Left lobe of liver (tissue), 2 donors: ENCODE data around the gene OSBPL6. TPM values are rescaled to one million over a fixed set of nuclear protein-coding genes. Genes with fewer than 3 reads are reported as not detected.
"Not testable (repeated sequence)": the region's sequence is repeated elsewhere in the genome, so short reads cannot be mapped to it uniquely, and the experiment has no call there.

Source experiments
- ATAC-seq: fragments of 200-7000 bp; cut with Tn5 transposase; one replicate; pipeline ENCODE4 v1.9.1; 2020; ENCODE audit warnings: mild to moderate bottlenecking, moderate library complexity
- DNase-seq: peaks from one replicate; pipeline ENCODE4 v3.0.0-alpha.2; 2020; ENCODE audit warnings: low spot score
- total RNA-seq: library from RNA; stranded (reverse); gene quantifications from one replicate; pipeline ENCODE4 v1.2.1, GENCODE V29; 2021
- donor health status: DM: no; HTN: no; CAD: no; lungs with moderate emphysema.
- donor health status: DM: no; HTN: yes; CAD: no.

The OSBPL6 gene
- total RNA-seq: 1.8 TPM

DNA sequence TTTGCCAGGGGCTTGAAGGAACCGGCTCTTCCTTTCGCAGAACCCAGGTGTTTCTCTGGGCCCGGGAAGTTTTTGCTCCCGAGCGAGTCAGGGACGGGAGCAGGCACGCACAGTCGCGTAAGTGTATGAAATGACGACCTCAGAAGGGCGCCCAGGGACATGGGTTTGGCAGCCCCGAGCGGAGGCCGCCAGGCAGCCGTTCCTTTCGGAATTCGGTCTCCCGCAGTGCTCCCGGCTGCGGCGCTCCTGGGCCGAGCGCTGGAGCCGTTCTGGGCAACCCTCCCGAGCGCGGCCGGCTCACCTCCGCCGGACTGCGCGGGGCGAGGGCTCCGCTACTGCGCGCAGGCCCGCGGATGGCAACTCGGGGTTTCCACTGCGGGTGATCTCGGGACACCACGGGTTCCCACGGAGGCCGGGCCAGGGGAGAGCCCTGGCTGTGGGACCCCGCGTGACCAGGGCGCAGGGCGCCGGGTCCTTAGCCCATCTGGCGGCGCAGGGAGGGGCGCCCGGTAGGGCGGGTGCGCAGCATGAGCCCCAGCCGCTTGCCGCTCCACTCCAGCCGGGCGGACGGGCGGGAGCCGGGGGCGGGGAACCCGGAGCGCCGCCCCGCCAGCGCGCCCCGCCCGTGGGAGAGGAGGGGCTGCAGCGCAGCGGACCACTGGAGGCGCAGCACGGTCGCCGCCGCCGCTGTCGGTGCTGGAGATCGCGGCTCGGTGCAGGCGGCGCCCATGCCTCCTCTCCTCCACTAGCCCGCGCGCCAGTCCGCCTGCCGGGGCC is at the start of gene OSBPL6:
TSS of gene OSBPL6 (plus strand) at position 690 of the 777 bp plus-strand sequence. CDS start 111,673 bp downstream, outside the sequence.
- ATAC-seq: peak; percentile 92

DNA sequence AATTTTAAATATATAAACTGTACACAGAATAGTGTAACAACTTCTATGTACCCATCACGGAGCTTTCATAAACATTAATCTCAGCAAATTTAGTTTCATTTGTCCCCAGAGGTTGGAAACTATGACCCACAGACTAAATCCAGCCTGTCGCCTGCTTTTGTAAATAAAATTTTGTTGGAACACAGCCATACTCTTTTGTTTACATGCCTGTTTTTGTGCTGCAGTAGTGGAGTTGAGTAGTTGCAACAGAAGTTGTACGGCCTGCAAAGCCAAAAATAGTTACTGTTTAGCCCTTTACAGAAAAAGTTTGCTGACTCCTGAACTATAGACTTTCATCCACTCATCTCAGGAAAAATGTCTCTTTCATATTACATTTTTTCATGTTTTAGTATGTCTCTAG is 42.3 kb upstream of the OSBPL6 start:
- DNase-seq (peak; percentile 56), ATAC-seq (peak; percentile 90)

More for the DNA sequence above, at the start of gene OSBPL6:
- peak; percentile 91 for DNase-seq

DNA sequence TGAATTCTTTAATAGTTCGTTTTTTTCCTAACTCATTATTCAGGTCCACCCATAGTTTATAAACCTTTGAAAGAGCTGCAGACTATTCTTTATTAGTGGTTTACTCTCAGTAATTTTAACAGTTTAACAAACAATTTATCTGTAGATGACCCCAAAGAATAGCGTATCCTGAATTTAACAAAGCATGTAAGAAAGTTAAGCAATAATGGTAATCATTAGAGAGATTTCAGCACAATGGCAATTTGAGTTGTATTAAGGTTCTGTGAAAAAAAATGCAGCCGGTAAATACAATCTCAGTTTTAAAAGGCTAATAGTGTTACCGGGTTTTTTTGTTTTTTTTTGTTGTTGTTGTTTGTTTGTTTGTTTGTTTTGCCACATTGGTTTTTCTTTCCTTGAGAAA is 41.8 kb upstream of the OSBPL6 start:
- DNase-seq (no peak), ATAC-seq (peak; percentile 25)

DNA sequence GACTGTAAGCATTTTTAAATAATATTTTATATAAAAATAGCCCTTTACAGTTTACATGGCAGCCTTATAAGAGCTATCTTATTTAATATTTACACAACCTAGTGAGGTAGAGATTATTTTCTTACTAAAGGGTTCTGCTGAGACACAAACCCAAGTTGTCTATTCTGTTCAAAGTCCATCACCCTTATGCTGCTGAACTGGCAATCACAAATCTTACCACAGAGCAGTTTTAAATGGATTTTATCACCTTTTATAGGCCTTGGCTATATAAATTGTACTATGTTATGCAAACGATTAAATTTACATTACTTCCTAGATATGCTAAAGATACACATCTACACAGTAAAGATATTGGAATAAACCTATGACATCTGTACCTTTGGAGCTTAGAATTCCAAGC is 41.3 kb upstream of the OSBPL6 start:
- DNase-seq: no peak
- ATAC-seq: peak; percentile 44

DNA sequence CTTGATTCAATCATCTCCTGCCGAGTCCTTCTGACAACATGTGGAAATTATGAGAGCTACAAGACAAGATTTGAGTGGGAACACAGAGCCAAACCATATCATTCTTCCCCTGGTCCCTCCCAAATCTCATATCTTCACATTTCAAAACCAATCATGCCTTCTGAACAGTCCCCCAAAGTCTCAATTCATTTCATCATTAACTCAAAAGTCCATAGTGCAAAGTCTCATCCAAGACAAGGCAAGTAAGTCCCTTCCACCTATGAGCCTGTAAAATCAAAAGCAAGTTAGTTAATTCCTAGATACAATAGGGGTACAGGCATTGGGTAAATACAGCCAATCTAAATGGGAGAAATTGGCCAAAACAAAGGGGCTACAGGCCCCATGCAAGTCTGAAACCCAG is 40.4 kb upstream of the OSBPL6 start:
- not testable (repeated sequence) for ATAC-seq, DNase-seq

DNA sequence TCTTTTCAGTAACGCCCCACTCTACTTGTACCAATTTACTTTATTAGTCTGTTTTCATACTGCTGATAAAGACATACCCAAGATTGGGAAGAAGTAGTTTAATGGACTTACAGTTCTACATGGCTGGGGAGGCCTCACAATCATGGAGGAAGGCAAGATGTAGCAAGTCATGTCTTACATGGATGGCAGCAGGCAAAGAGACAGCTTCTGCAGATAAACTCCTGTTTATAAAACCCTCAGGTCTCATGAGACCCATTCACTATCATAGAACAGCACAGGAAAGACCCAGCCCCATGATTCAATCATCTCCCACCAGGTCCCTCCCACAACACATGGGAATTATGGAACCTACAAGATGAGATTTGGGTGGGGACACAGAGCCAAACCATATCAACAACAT is 38.8 kb upstream of the OSBPL6 start:
- no peak for DNase-seq
- no peak for ATAC-seq

DNA sequence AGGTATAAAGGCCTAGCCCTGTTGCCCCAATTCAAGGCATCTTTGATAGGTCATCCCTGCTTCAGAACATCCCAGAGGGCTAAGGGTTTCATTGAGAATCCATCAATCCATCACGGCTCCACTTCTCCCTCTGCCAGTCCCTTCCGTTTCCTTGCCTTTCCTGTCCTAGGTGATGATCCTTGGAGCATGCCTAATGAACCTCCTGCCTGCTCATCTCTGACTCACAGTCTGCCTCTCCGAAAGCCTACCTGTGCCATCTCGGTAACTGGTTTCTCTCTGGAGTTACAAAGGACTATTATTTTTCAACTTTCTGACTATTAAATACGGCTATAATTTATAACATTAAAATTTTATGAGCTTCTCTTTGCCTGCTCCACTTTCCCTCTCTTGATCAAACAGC is 36.7 kb upstream of the OSBPL6 start:
- DNase-seq (no peak), ATAC-seq (no peak)

DNA sequence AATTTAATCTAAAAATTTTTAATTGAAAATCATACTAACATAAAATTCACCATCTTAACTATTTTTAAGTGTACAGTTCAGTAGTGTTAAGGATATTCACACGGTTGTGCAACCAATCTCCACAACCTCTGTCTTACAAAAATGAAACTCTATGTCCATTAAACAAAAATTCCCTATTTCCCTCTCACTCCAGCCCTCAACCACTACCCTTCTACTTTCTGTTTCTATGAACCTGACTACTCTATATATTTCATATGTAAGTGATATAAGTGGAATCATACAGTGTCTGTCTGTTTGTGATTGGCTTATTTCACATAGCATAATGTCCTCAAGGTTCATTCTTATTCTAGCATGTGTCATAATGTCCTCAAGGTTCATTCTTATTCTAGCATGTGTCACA is 34.3 kb upstream of the OSBPL6 start:
- DNase-seq: no peak
- no peak for ATAC-seq

DNA sequence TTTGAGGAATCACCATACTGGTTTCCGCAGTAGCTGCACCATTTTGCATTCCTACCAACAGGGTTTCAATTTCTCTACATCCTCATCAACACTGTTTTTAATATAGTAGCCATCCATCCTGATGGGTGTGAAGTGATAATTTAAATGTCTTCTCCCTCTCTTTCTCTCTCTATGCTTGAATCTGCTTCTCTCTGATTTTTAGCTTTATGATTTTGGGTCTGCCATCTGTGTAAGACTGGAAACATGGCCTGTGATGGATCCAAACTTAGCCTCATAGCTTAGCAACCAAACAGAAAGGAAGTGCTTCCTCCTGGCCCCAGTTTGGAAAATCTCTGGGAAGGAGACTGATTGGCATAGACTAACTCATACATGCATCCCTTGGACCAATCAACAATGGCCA is 33.7 kb upstream of the OSBPL6 start:
- no peak for ATAC-seq
- DNase-seq: no peak

DNA sequence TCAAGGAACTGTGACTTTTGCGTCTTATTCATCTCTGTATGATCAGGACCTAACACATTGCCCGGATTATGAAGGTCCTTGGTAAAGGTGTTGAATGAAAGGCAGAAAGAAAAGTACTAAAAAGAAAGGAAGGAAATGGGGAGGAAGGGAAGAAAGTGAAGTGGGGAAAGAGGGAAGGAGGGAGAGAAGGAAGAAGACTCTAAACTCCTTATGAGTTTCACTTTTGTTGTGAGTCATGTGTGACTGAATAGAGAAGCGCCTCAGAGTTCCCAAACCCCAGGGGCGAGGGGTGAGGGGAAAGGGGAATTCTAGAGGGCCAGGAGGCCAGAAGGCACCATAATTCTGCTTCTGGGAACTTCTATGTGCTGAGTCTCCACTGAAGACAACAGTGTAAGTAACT is 30.9 kb upstream of the OSBPL6 start:
- no peak for ATAC-seq
- no peak for DNase-seq

DNA sequence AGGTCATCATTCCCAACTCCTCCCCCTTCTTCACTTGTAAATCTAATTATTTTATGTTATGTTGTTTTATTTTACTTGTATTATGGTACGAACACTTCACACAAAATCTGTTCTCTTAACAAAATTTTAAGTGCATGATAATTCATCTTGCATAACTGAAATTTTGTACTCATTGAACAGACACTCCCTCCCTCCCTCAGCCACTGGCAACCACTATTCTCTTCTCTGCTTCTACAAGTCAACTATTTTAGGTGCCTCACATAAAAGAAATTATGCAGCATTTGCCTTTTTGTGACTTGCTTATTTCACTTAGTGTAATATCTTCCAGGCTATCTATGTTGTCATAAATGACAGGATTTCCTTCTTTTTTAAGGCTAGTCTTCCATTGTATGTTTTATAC is 30.4 kb upstream of the OSBPL6 start:
- ATAC-seq (no peak), DNase-seq (no peak)

DNA sequence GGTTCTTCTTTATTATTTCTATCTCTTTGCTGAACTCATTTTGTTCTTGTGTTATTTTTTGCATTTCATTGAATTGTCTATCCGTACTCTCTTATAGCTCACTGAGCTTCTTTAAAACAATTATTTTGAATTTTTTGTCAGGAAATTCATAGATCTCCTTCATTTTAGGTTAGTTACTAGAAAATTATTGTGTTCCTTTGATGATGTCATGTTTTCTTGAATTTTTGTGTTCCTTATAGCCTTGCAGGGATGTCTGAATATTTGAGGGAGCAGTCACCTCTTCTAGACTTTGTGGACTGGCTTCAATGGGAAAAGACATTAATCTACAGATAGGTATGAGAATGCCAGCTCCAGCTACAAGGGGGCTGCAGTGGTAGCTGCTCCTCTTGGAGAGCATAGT is 20.7 kb upstream of the OSBPL6 start:
- DNase-seq: no peak
- no peak for ATAC-seq

DNA sequence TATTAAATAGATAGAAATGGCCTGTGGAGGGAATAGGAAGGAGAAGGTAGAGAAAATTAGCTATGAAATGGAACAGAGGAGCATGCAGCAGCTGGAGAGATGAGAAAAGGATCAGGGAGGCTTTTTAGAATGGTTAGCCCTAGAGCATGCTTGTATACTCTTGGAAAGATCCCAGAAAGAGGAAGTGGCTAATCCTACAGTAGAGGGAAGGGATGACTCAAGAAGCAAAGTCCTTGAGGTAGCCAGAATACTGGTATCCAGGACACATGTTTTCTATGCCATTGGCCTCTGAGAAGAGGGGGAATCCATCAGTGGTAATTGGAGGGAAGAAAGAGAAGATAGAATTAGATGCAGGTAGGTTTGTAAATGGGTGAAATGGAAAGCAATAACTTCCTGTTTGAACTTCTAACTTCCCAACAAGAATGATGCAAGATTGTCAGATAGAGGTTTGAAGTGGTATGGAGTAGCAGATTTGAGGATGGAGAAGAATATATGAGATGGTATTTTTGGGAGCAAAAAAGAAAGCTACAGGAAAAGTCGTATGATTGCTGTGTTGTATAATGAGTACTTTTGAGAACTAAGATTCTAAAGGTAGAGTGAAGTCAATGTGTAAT is 17.1 kb upstream of the OSBPL6 start:
- ATAC-seq: no peak
- no peak for DNase-seq

DNA sequence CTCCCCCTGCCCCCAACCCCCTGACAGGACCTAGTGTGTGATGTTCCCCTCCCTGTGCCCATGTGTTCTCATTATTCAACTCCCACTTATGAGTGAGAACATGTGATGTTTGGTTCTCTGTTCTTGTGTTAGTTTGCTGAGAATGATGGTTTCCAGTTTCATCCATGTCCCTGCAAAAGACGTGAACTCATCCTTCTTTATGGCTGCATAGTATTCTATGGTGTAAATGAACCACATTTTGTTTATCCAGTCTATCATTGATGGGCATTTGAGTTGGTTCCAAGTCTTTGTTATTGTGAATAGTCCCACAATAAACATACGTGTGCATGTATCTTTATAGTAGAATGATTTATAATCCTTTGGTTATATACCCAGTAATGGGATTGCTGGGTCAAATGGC is 13.7 kb upstream of the OSBPL6 start:
- ATAC-seq, DNase-seq: not testable (repeated sequence)

DNA sequence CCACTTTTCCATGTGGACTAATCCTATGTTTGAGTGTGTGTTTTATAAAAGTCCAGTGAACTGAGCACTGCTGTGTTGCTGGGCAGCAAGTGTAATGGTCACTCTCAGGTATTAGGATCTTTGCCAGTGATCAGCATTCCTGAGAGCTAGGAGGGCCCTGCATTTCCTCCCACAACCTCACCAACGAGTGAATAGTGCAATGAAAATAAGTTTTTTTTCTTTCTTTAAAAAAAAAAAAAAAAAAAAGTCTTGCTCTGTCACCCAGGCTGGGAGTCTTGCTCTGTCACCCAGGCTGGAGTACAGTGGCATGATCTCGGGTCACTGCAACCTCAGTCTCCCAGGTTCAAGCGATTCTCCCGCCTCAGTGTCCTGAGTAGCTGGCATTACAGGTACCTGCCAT is 6.5 kb upstream of the OSBPL6 start:
- ATAC-seq (no peak), DNase-seq (no peak)

DNA sequence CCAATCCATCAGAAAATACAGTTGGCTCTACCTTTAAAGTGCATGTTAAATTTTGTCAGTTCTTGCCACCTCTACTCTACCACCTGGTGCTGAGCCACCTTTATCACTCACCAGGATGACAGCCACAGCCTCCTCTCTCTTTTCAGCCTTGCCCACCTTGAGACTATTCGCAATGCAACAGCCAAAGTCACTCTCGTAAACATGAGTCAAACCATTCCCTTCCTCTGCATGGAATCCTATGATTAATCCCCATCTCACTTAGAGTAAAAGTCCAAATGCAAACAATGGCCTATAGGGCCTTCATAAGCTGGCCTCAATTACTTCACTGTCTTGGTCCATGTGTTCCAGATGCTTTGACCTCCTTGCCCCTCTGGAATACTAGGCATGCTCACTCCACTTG is 5.8 kb upstream of the OSBPL6 start:
- DNase-seq (no peak), ATAC-seq (no peak)

DNA sequence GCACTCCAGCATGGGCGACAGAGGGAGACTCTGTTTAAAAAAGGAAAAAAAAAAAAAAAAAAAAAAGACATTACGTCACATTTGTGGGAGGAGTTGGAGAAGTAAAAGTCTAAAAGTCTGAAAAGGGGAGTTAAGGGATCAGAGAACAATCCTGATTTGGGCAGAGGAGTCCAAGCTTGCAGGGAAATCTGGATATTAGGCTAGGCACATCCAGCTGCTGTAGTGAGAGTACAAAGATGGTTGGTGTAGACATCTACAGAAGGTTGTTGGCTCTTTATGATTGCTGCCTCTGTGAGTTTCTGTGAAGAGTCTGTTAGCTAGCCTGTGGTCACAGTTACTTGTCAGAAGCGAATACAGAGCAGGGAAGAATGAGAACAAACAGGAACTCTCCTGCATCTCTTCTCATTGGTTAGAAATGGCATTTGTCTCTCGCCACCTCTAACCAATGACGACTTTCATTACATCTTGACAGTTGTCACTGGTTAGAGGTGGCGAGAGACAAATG is 3.3 kb upstream of the OSBPL6 start:
- ATAC-seq: no peak
- DNase-seq: no peak

DNA sequence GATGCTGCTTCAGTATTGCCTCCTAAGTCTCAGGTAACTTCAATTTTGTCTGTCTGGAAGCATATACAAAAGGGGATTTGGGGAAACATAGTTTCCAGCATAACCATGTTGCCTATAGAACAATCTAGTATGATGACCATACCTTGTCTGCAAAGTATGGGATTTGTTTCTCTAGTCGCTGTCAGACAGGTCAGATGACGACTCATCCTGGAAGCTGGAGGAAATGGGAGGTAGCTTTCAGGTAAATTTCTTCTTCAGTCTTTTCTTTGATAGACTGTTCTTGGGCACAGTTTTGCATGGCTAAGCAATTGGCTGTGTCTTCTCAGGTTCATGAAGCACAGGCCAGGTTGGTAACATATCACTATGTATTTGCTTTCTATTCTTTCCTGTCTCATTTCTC is 2.8 kb upstream of the OSBPL6 start:
- DNase-seq (no peak), ATAC-seq (no peak)

DNA sequence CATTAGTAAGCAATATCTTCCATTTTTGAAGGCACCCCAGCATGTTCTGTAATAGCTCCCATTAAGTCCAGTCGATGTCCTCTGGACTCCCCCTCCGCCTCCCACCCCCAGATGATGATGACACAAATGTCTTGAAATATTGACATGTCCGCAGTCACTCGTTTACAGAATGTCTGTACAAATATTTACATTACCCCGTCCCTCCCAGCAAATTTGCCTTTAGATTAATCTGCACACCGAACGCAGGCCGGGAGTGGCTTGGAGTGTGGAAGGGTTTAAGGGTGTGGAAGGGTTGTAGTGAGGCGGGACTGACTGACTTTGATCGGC is 853 bp upstream of the OSBPL6 start:
- ATAC-seq (peak; percentile 37), DNase-seq (peak; percentile 61)

DNA sequence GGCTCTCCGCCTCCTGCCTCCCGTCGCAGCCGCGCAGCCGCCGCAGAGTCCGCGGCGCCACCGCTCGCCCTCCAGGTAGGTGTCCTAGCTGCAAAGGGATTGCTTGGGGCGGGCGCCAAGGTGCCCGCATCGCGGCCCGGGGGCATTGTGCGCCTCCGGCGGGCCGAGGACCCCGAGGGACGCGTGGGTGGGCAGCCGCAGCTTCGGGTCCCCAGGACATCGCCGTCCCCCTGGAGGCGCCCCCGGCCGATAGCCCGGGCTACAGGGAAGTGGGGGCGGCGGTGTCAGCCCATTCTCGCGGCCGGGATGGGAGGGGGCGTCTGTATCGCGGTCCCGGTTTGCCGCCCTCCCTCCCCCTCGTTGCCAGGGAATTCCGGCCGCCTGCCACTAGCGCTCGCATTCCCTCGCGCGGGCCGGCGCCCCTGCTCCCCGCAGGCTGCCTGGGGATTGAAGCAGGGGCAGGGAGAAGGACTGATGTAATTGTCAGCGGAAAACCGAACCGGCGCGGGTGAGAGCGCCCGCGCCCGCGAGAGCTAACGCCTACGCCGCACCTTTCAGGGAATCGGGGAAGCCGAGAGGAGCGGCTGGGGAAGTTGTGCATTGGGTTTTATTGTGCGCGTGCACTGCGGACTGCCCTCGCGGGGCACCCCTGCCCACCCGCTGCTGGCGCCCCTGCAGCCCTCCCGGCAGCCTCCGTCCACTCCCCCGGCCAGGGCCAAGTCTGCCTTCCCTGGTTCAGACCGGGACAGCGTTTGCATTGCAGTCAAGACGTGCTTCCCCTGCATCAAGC is 483 bp downstream of the OSBPL6 start:
- ATAC-seq (peak; percentile 29), DNase-seq (peak; percentile 53)

DNA sequence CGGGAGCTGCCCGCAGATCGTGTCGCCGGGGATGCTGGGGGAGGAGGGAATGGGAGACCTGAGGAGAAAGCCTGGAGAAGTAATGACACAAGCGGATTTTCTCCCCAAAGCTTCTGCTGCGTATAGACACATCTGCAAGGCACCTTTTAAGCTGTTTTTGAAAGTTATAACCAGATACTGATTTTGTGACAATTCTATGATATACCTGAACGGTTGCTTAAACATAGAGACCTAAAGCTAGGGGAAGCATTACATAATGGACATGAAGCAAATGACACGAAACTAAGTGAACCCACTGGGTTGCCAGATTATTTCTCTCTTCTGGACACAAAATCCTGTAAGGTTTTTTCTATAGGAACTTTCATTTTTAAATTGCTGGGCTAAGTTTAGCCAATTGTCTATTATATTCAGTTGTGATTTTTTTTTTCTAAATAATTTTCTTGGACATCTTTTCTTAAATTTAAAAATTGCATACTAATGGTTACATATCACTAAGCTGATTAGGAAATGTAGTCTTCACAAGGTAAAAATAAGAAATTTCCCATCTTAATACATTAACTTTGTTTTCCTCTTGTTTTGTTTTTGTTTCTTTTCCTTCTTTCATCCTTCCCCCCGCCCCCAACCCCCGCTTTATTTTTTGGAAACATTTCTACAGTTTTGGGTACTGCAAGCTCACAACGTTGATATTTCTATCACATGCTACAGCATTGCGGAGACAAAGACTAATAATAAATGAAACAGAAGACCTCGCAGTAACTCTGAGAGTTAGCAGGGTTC is 1.3 kb downstream of the OSBPL6 start:
- DNase-seq (no peak), ATAC-seq (no peak)
